GM23338 (cell line): ENCODE data around the gene CTNNA3. TPM values are rescaled to one million over a fixed set of nuclear protein-coding genes. Genes with fewer than 3 reads are reported as not detected.

Experiments
- ATAC-seq: fragments of 200-7000 bp; cut with Tn5 transposase; 3 replicates; pipeline ENCODE4 v1.9.1; 2020
- DNase-seq: peaks from one replicate; pipeline ENCODE4 v3.0.0-alpha.2; 2015; ENCODE audit warnings: low spot score
- H2AFZ ChIP-seq: fragments of 200-600 bp; sonication (generic); 2 replicates; pipeline ENCODE4 v1.8.0; 2016; ENCODE audit warnings: antibody characterized with exemption, mild to moderate bottlenecking, moderate library complexity
- H3F3A ChIP-seq: fragments of 200-600 bp; sonication (generic); replicated peaks from 2 replicates; pipeline ENCODE4 v1.8.0; 2017; ENCODE audit warnings: antibody characterized with exemption, mixed run types, low read depth
- H3K27ac ChIP-seq: fragments of 200-600 bp; sonication (generic); 2 replicates; pipeline ENCODE4 v1.6.1; 2016; ENCODE audit warnings: low read depth
- H3K27me3 ChIP-seq: fragments of 200-600 bp; sonication (generic); 2 replicates; pipeline ENCODE4 v1.8.0; 2016; ENCODE audit warnings: mild to moderate bottlenecking, mixed run types, moderate library complexity; ENCODE audit not compliant: insufficient read depth
- H3K36me3 ChIP-seq: fragments of 200-600 bp; sonication (generic); 2 replicates; pipeline ENCODE4 v1.8.0; 2016; ENCODE audit warnings: mild to moderate bottlenecking; ENCODE audit not compliant: insufficient read depth
- H3K4me1 ChIP-seq: fragments of 200-600 bp; sonication (generic); 2 replicates; pipeline ENCODE4 v1.8.0; 2016; ENCODE audit warnings: mild to moderate bottlenecking, moderate library complexity; ENCODE audit not compliant: insufficient read depth
- H3K4me2 ChIP-seq: fragments of 200-600 bp; sonication (generic); 2 replicates; pipeline ENCODE4 v1.7.1; 2017; ENCODE audit warnings: mixed run types
- H3K4me3 ChIP-seq: fragments of 200-600 bp; sonication (generic); 2 replicates; pipeline ENCODE4 v1.6.1; 2016; ENCODE audit warnings: mixed run types
- H3K79me2 ChIP-seq: fragments of 200-600 bp; sonication (generic); replicated peaks from 2 replicates; pipeline ENCODE4 v1.8.0; 2017; ENCODE audit warnings: mild to moderate bottlenecking; ENCODE audit not compliant: insufficient read depth
- H3K9me2 ChIP-seq: fragments of 200-600 bp; sonication (generic); 2 replicates; pipeline ENCODE4 v1.8.0; 2017; ENCODE audit not compliant: insufficient read depth
- H4K20me1 ChIP-seq: fragments of 200-600 bp; sonication (generic); replicated peaks from 2 replicates; pipeline ENCODE4 v1.8.0; 2017; ENCODE audit warnings: mild to moderate bottlenecking; ENCODE audit not compliant: insufficient read depth
- H3K27ac Mint-ChIP-seq: 2 replicates; pipeline ENCODE4 v1.8.0; 2020; ENCODE audit warnings: inconsistent platforms, mild to moderate bottlenecking, moderate library complexity, mixed read lengths
- H3K27me3 Mint-ChIP-seq: 3 replicates; pipeline ENCODE4 v1.8.0; 2022; ENCODE audit warnings: low read depth, mild to moderate bottlenecking, moderate library complexity, mixed read lengths, inconsistent platforms; ENCODE audit not compliant: insufficient read depth, poor library complexity
- H3K36me3 Mint-ChIP-seq: 3 replicates; pipeline ENCODE4 v1.8.0; 2021; ENCODE audit warnings: low read depth, mild to moderate bottlenecking, inconsistent platforms, moderate library complexity, mixed read lengths
- H3K4me1 Mint-ChIP-seq: 3 replicates; pipeline ENCODE4 v1.8.0; 2020; ENCODE audit warnings: mild to moderate bottlenecking, inconsistent platforms, mixed read lengths
- H3K4me3 Mint-ChIP-seq: 3 replicates; pipeline ENCODE4 v1.8.0; 2021; ENCODE audit warnings: moderate library complexity, mild to moderate bottlenecking, inconsistent platforms, mixed read lengths
- H3K9me3 Mint-ChIP-seq: 3 replicates; pipeline ENCODE4 v1.8.0; 2020; ENCODE audit warnings: moderate library complexity, mild to moderate bottlenecking, inconsistent platforms, mixed read lengths
- CTCF ChIP-seq, 2 experiments: fragments of 200-600 bp in 1 of 2; sonication (generic) in 1 of 2; conservative IDR thresholded peaks; 2 replicates each; pipeline versions ENCODE4 v1.5.1 to v1.6.1; 2016 to 2017; ENCODE audit warnings: antibody characterized with exemption in 2 of 2, low read depth in 2 of 2, mild to moderate bottlenecking in 2 of 2, moderate library complexity in 1 of 2
- ETS1 ChIP-seq: IDR thresholded peaks from 2 replicates; pipeline ENCODE4 v1.6.1; 2016; ENCODE audit warnings: antibody characterized with exemption
- EZH2phosphoT487 ChIP-seq: fragments of 200-600 bp; sonication (generic); IDR thresholded peaks from one replicate; pipeline ENCODE4 v1.8.1; 2018; ENCODE audit warnings: antibody characterized with exemption; ENCODE audit not compliant: unreplicated experiment
- JUNB ChIP-seq: IDR thresholded peaks from one replicate; pipeline ENCODE4 v1.6.1; 2016; ENCODE audit warnings: antibody characterized with exemption; ENCODE audit not compliant: unreplicated experiment
- NANOG ChIP-seq: IDR thresholded peaks from 2 replicates; pipeline ENCODE4 v1.6.1; 2016; ENCODE audit warnings: antibody characterized with exemption, borderline replicate concordance
- POLR2AphosphoS5 ChIP-seq: IDR thresholded peaks from 2 replicates; pipeline ENCODE4 v1.6.1; 2016; ENCODE audit warnings: antibody characterized with exemption, low read depth
- STAT1 ChIP-seq: IDR thresholded peaks from one replicate; pipeline ENCODE4 v1.6.1; 2016; ENCODE audit warnings: antibody characterized with exemption; ENCODE audit not compliant: unreplicated experiment
- ZNF114 ChIP-seq: fragments of 250-450 bp; sonication (Bioruptor Pico); IDR thresholded peaks from 2 replicates; pipeline ENCODE4 v1.5.0; 2020; ENCODE audit warnings: mild to moderate bottlenecking, moderate library complexity
- ZNF331 ChIP-seq: fragments of 250-450 bp; sonication (Bioruptor Pico); IDR thresholded peaks from 2 replicates; pipeline ENCODE4 v1.5.0; 2020; ENCODE audit warnings: low read depth, mild to moderate bottlenecking, moderate library complexity
- ZNF462 ChIP-seq: fragments of 250-450 bp; sonication (Bioruptor Pico); IDR thresholded peaks from 2 replicates; pipeline ENCODE4 v1.5.0; 2020; ENCODE audit warnings: mild to moderate bottlenecking, moderate library complexity
- polyA plus RNA-seq: library from polyadenylated mRNA; unstranded; fragments of >200 nt; fragmentation: Nextera tagmentation; extraction: Ambion mirVana; gene quantifications from 2 replicates; pipeline ENCODE4 v1.2.1, GENCODE V29; 2016
- total RNA-seq: library from RNA; depleted of rRNA; stranded (reverse); fragments of >200 nt; shearing (Covaris generic); gene quantifications from 2 replicates; pipeline ENCODE4 v1.2.3, GENCODE V29; 2014

CTNNA3 gene
- total and polyA plus RNA-seq, 2 experiments from 2014 or later, result 0.71 to 3.3 TPM

GRCh38 chr10:66823301-66823700, 872.7 kb downstream of the CTNNA3 start (continued):
- TF ChIP-seq ZNF462 (CRISPR knock-in tag) (no peak), STAT1 (no peak)

GRCh38 chr10:66822801-66823200, 873.2 kb downstream of the CTNNA3 start:
- Histone ChIP-seq H3K27ac (peak overlapping the region; percentile 5; the same call in 1 of the 2 replicates), H3K36me3 (no peaks in the 10 kb centered on the region), H3K27me3 (no peaks in the 10 kb centered on the region), H4K20me1 (no peaks in the 10 kb centered on the region), H3K9me2 (no peaks in the 10 kb centered on the region), H2AFZ (no peak overlapping the region), H3F3A (no peaks in the 10 kb centered on the region), H3K4me1 (peaks cover 3% of the 10 kb centered on the region), H3K4me3 (no peak overlapping the region), H3K79me2 (no peaks in the 10 kb centered on the region), H3K4me2 (peak overlapping the region; percentile 45)
- Mint-ChIP-seq H3K4me1 (peaks cover 12% of the 10 kb centered on the region), H3K36me3 (no peaks in the 10 kb centered on the region), H3K27me3 (no peaks in the 10 kb centered on the region), H3K9me3 (no peaks in the 10 kb centered on the region), H3K27ac (no peak overlapping the region), H3K4me3 (no peak overlapping the region)
- DNase-seq (peak; percentile 44), ATAC-seq (peak; percentile 98)
- TF ChIP-seq NANOG (no peak), POLR2AphosphoS5 (no peak), JUNB (no peak), ZNF331 (CRISPR knock-in tag) (no peak), ZNF114 (CRISPR knock-in tag) (no peak), ETS1 (no peak), EZH2phosphoT487 (no peak), CTCF (conservative IDR thresholded peaks at IDR 0.05; ENCODE audit: low read depth in 2 of 2) (no peak)
